GM21529 (cell line): ENCODE measurements around the gene TMEM144.
"Not testable (repeated sequence)": the region's sequence is repeated elsewhere in the genome, so short reads cannot be mapped to it uniquely, and the experiment has no call there.

Experiments used
- ATAC-seq: cut with Tn5 transposase; IDR thresholded peaks from one replicate; pipeline ENCODE4 v1.9.1; 2021; ENCODE audit not compliant: unreplicated experiment

The TMEM144 gene

DNA sequence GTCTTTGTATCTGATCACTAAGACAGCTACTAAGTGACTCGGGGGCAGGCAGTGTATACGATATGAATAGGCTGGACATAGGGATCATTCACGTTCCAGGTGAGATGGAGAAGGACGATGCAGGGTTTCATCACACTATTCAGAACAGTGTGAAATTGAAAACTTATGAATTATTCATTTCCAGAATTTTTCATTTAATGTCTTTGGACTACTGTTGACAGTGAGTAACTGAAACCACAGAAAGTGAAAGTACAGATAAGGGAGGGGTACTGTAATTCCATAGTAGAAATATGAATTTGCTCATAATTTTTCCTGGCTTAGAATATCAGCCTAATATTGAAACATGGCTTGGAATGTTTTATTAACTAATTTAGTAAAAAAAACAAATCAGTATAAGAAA is 24.4 kb downstream of the TMEM144 start:
- ATAC-seq = no peak

DNA sequence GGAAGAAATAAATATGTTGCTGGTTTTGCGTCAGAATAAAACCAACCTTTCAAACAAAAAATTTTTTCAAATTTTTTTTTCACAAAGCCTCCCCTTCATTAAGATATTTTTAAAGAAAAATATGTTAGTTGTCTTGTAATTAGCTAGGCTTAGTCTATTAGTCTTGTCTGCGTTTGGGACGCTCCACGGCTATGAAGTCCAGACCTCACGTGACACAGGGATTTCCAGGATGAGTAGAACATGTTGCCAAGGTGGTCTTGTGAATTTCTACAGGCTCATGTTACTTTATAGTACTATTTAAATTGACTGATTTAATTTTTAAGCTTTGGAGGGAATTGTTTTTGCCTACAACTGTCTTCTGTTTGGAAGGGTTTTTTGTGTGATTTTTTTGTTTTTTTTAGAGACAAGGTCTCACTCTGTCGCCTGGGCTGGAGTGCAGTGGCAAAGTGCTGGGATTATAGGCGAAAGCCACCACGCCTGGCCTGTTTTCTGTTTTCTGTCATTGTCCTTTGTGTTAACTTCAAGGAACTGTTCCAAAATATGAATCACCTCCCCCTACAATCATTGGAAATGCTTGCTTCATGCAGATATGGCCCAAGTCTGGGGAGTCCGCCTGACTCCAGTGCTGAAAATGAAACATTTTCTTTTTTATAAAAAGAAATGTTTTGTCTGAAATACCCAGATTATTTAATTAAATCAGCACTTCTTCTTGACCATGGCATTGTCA is 26.2 kb downstream of the TMEM144 start:
- ATAC-seq = no peak

DNA sequence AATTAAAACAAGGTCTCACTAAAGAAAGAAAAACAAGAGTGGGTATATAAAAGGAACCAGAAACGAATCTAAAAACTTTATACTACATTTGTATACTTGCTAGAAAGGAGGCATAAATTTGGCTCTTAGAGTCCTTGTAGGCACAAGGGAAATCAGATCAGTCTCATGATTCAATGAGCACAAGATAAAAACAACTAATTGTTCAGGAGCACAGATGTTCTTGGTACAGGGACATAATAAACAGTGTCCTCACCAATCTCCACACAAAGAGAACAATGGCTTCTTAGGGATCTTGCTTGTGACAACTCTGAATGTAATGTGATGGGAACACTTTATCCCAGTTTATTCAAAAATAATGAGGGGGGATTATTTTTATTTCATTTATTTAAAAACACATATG is 28.3 kb downstream of the TMEM144 start:
- ATAC-seq = no peak

DNA sequence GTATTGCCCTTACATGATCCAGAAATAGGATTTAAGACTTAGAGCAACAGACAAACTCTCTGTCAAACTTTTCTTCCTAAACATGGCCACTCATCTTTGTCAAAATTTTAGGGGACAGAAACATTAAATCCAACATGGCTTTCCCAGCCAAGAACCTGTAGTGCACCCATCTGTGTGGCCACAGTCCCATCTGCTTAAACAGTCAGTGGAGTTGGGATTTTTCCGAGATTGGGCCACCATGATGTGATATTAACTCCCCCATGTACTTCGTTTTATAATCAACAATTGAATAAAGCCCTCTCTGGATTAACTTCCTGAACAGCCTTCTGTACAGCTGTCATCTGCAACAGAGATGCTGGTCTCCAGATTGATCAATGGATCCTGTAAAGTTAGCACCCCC is 28.9 kb downstream of the TMEM144 start:
- ATAC-seq = no peak

DNA sequence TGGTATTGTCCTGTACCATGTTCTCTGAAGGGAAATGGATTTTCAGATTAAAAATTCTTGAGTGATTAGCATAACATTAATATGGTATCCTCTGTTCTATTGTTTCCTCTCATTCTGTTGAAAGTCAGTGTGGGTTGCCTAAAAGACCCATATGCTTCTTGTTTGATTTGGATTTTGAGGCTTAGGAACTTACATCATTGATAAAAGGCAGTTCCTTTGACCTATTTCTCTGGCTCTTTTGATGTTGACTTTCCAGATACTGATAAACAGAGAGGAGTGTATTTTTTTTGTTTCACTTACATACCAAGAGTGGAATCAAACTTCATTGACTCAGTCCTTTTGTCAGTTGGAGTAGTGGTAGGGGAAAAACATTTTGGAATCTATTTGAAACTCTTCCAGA is 32.8 kb downstream of the TMEM144 start:
- ATAC-seq = no peak

DNA sequence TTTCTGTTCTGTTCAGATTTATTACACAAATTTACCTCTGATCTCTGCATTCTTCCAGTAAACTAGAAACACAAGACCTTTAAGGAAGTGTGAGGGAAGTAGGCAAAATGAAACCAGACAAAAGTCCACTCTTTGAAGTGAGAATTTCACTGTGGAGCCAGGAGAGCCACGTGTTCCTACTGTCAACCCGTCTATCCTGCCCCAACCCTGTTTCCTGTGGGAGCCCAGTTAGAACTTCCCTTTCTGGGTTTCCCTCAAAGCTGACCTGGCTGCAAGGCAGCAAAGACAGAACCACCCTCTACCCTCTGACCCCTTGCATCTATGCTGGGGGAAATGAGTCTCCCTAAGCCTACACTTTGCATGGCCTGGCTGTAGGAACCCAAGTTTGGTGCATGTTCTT is 40.0 kb downstream of the TMEM144 start:
- no peak for ATAC-seq

DNA sequence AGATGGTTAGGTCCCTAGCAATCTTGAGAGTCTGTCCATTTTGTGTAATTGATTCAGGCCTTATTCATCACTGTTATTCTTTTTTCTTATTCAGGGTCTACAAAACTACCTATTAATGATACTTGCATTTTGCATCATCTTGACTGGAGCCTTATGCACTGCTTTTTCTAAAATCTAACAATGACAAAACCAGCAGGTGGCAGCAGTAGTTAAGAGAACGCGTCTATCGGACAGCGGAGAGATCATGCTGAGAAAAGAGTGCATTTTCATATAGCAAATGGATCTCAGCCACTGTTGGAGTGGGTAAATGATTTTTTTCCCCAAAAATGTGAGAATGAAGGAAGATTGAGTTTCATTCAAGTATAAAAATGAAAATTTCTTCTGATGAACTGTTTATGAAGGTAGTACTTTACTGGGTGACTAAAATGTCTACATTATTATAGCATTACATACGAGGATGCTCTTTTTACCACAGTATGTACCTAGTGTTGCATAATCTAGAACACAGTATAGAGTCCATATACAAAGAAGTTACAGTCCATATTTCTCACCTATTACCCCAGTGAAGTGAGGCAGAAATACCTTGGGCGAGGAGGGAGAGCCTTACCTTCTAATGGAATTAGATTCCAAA is 43.2 kb downstream of the TMEM144 start:
- peak; percentile 71 for ATAC-seq

DNA sequence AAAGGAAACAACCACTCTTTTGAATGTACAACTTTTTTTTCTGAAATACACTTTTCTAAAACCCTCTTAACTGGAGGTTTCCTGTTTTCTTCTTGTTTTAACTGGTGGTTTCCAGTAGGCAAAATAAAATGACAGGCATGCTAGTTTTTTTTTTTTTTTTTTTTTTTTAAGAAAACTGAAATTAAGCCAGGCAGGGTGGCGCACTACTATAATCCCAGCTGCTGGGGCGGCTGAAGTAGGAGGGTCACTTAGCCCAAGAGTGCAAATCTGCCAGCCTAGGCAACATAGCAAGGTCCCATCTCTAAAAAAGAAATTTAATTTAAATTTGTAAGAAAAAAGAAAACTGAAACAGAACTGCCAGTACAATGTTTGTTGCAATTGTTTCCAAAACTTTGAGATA is 44.0 kb downstream of the TMEM144 start:
- no peak for ATAC-seq

DNA sequence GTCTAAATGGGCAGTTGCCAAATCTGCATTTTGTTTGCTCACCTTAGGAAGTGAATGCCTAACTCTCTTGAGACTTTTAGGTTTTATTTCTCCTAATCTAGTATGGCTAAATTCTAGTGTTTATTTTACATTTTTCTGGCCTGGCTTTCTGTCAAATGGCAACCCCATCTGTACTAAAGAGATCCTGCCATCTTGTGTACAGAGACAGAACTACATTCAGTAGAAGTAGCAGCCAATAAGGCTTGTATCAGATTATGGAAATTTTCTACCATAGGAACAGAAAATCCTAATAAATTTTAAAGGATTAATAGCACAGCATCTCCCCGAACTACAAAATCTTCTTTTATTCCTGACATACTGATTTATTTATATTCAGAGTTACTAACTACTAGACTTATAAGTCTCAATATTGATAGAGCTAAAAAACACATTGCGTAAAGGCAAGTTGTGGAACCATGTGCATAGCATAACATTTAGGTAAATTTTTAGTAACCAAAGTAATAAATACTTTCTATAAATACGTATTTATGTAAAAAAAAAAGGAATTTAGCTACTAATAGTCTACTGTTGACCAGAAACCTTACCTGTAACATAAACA is 45.5 kb downstream of the TMEM144 start:
- ATAC-seq = peak; percentile 73

DNA sequence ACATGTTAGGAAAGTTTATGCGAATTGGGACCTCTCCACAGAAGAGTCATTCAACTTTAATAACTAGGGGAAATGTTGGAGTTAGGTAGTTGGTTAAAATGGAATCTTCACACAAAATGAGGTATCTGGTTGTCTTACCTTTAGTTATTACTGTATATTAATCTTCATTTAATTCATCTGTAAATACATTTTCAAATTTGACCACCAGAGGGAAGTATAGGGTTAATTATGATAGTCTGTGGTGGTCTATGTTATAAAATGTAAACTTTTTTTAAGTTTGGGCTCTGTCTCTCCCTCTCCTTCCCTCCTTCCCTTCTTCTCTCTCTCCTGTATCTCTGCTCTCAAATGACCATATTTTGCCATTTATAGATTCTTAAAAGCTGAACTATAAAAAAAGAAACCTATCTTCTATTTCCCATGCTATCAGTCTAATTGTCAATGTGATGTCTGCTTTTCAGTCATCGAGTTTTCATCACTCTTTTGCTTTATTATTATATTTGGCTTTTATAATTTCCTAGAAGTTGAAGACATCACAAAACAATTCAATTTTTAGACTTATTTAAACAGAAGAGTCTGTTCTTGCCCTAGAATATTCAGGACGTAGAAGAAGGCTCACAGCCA is 49.8 kb downstream of the TMEM144 start:
- no peak for ATAC-seq

DNA sequence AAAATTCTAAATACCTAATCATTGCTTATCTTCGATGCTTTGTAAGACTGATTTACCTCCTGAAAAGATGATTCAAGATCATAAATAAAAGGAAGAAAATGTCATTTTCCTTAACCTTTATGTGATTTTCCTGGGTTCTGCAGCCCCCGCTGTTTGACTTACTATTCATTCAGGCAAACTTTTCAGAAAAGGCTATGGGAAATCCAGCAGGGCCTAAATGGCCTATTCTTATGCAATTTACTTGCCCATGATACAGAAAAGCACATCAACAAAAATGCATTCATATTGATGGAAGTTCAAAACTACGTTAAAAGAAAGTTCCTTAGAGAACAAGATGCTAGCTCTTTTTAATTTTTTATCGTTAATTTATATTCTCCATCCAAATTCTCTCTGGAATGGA is 51.2 kb downstream of the TMEM144 start:
- ATAC-seq = no peak

DNA sequence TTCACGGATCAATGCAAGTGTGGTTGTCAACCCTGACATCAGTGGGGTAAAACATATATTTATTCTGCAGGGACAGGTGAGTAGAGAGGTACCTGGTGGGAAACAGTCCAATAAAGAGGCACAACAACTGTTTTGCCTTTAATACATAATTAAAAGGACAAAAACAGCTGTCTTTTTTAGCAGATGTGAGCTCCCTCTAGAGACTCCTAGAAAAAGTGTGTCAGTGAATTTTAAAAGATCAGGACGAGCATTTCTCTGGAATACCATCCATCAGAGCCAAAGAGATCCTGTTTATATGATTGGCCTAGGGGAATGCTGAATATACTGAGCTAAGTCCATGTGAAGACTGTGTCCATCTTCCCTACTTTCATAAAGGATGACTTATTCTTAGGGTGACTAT is 58.3 kb downstream of the TMEM144 start:
- ATAC-seq = no peak

DNA sequence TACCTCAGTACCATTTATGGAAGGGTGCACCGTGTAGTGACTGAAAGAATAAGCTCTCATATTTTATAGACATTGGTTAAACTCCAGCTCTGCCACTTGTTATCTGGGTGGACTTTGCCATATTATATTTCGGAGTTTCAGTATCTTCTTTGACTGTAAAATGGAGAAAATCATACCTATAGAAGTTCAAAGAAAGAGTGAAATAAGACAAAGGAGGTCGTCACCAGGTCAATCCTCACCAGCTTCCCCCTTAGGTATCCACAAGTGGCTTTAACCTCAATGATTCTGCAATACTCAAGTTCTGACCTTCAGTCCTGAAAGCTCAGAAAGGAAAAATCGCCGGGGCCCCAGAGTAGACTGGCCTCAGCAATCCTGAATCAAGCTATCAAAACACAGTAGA is 64.3 kb downstream of the TMEM144 start:
- ATAC-seq = no peak

DNA sequence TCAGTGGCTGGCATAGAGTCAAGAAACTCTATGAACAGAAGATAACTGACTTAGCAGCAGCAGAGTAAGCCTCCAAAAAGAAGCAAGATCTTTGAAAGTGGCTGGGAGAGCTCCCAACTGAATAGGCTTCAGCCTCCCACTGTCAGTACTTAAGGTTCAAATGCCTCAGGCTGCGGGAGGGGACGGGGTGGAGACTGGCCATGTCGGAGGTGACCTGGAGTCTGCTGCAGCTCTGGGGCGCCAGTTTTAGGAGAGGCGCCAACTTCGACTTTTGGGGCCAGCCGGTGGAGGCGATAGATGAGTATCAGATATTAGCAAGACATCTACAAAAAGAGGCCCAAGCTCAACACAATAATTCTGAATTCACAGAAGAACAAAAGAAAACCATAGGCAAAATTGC is 67.3 kb downstream of the TMEM144 start:
- ATAC-seq = no peak

DNA sequence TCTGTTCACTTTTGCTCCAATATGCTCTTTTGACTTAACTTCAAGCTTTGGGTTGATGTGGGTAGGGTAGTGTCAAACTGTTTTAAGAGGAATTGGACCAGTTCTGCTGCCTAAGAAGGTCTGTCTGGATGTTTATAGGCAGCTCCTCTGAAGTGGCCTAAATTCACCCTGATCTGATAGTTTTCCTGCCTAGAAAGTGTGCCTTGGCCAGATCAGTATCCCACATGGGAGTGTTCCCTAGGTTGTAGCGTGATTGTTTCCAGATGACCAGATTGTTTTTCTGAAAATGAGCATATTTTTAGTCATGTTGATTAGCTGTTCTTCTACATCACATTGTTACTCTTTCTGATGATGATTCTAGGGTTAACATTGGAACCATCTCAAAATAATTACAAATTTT is 68.8 kb downstream of the TMEM144 start:
- not testable (repeated sequence) for ATAC-seq

DNA sequence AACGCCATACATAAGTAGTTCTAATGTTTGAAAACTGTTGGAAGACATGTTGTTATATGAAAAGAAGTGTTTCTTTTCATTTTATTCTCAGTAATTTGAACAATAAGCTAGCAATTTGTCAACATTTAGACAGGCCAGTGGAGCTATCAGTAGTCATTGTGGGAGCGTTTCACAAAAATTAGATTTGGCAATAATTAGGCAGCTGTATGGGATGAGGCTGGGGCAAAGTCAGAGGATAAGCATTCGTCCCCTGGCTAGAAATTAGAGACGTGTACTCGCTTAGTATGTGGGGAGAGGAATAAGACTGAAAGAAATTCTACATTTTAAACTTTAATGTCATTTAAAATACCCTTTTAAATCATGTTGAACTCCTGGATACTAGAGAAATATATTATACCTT is 70.6 kb downstream of the TMEM144 start:
- no peak for ATAC-seq

DNA sequence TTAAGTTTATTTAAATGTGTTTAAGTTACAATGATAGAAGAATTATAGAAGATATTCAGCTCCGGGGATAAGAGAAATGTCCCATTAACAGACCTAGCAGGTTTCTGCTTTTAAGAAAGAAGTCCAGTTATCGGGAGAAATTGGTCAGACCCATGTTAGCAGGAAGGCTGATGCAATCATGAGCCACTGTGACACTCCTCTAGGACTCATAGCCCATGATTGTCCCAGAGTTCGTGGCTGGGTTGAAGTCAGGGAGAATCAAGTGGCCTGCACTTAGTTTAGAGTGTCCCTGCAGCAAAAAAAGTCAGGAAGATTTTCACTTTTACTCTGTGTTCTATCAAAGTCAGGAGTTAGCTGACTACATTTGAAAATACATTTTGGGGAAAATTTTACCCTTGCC is 72.0 kb downstream of the TMEM144 start:
- ATAC-seq = no peak

DNA sequence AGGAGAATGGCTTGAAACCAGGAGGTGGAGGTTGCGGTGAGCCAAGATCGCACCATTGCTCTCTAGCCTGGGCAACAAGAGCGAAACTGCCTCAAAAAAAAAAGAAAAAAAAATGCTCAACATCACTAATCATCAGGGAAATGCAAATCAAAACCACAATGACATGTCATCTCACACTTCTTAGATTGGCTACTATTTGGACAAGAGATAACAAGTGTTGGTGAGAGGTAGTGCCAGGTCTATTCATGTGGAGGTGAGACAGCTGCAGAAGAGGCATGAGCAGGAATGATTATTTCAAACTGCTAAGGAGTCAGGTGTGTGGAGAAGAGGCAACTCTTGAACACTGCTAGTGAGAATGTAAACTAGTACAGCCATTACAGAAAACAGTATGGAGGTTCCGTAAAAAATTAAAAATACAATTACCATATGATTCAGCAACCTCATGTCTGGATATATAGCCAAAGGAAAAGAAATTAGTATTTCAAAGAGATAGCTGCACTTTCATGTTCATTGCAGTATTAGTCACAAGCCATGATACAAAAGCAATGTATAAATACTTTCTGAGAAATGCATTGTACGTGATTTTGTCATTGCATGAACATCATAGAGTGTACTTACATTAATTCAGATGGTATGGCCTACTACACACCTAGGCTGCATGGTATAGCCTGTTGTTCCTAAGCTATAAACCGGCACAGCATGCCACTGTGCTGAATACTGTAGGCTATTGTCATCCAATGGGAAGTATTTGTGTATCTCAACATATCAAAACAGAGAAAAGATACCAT is 75.3 kb downstream of the TMEM144 start:
- peak; percentile 58 for ATAC-seq

DNA sequence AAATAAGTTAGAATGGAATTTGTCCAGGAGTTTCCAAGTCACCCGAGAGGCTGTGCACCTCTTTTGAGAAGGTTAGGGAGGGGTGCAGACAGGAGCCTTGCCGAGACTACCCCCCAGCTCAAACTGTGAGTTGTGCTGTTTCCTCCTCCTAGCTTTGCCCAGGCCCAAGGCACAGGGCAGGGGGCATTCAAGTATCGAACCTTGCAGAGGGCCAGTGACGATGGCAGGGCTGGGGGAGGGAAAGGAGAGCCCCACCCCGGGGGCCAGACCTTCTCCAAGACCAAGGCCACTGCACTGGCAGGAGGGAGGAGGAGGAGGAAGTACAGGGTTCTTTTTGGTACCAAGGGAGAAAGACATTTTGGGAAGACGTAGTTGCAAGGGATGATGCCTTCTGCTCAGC is 80.6 kb downstream of the TMEM144 start:
- ATAC-seq = no peak

DNA sequence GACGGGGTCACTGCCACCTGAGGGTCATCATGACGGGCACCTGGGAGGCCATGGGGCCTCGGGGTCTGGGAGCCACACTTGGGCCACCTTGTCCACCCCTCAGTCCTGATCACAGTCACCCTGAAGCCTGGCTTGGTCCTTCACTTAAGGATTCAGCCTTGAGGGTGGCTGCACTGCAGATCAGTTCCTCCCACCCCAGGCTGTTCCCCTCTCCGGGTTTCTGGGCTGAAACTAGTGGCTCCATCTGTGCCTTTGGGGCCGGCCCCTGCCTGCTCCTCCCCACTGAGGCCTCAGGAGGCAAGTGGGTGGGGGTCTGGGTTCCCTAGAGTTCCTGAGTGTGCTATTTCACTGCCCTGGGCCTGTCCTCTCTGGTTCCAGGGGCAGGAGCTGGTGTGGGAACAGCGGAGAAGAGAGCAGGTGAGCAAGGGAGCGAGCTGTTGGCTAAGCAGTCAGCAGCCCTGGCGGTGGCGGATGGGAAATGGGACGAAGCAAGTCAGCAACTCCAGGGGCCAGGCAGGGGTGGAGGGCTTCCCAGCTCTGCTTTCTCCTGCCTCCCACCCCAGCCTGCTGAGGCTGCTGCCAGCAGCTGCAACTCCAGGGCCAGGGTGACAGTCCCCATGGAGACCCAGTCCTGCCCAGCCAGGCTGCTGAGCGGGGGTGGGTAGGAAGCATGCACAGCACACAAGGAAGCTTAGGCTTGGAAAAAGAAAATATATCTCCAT is 81.2 kb downstream of the TMEM144 start:
- ATAC-seq = no peak

DNA sequence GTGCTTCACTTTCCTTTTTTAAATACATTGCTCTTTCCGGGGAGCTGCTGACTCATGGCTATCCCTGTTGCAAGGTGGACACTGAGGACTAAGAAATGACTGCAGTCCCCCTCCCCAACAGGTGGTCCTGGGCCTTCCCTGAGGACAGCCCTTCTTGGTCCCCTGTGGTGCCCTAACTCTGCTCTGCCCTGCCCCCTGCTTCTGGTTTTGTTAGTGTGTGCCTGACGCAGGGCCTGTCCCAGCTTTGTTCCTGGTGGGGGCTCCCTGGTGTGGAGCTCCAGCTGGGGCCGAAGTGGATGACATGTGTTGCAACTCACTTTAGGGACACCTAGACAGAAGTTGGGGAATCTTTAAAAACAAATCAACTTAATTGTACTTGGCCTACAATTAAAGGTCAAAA is 81.9 kb downstream of the TMEM144 start:
- no peak for ATAC-seq
